OCI-M2 (cell line): ENCODE results near the gene TMC3.
"Not testable (repeated sequence)": the region's sequence is repeated elsewhere in the genome, so short reads cannot be mapped to it uniquely, and the experiment has no call there.

Experiments used
- DNase-seq: peaks from one replicate; lab custom pipeline; 2025; ENCODE audit not compliant: unreplicated experiment; lab: John Stamatoyannopoulos, UW

The TMC3 gene

DNA sequence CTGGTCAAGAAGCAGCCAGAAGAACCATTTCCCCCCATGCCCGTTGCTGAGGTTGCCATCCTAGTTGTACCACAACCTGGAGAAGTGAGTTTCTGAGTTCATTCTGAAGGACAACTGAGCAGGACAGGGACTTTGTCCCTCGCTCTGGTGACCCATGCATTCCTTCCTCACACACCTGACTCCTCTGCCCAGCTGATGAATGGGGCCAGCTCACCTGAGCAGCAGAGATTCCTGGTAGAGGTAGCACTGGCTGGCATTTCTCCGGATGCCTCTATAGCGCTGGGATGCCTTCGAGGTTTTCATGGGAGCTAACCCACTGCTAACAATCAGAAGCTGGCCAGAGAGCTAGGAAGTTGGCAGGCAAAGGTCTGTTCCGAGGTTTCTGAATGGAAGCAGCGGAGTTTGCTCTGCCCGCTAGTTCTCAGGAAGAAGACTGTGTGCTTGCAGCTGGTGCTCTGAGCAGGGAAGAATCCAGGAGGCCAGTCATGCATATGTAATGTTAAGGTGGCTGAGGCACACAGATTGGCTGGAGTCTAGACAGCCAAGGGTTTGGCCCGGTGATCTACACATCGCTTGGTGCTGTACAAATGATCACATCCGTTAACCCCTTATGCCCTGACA lies at the start of gene TMC3:
TSS of gene TMC3 (minus strand) at position 439 of the 621 bp plus-strand sequence. CDS start at position 303, 136 bp downstream.
- DNase-seq, result no peak

DNA sequence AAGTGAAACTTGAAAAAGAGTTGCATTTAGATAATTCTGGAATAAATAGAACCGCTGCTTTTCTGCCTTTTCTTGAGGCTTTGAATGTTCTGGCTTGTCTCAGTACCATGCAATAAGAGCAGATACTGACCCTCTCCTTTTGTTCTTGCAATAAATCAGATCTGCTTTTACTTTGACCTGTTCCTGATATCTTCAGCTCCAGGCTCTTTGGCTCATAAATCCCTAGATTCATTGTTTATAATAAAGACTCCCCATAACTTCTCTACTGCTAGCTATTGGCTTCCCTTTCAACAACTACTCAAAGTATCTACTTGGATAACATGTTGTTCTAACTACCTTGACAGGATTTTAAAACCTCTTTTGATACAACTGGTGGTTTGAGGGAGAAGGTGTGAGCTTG lies 47.4 kb upstream of the TMC3 start:
- DNase-seq, result no peak

DNA sequence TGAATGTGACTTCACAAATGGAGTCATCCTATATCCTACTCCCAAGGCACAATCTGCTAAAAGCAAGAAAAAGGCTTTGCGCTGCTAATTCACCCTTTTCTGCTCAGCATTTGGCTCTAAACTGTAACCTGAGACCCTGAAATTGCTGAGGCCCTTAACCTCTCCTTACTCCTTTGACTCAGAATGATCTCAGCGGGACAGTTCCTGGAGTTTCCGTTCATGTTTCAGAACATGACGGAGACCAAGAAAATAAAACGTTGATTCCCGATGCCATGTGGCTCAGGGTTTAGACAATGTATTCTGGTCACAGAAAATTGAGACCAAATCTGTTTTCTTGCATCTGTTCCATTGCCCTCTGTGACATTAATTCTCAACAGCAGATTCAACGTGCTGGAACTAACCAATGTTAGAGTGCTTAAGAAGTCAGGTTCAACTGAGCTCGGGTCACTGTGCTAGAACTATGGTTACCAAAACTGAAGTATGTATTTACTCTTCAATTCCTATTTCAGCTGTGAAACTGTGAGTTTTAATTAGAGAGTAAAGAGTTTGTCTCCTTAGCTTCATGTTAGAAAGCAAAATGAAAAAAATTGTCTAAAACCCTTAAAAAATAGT lies 45.4 kb upstream of the TMC3 start:
- DNase-seq, result no peak

DNA sequence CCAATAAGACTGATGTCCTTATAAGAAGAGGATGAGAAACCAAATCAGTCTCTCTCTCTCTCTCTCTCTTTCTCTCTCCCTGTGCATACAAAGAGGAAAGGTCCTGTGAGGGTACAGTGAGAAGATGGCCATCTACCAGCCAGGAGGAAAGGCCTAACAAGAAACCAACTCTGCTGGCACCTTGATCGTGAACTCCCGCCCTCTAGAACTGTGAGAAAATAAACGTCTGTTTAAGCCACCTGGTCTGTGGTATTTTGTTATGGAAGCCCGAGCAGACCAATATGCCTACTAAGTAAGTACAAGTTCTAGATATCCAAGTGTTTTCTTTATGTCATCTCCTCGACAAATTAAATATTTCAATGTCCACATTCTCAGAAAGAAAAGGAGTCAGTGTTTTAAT lies 44.9 kb upstream of the TMC3 start:
- no peak for DNase-seq

DNA sequence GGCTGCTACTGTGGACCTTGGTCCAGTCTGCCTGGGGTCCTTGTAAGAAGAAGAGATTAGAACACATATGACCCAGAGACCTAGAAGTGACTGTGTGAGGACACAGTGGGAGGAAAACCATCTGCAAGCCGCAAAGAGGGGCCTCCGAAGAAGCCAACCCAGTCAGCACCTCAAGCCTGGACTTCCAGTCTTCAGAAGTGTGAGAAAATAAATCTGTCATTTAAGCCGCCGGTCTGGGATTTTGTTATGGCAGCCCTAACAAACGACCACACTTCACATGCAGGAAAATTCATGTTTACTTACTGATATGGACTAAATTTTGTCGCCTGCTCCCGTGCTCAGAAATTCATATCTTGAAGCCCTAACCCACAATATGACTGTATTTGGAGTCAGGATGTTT lies 44.4 kb upstream of the TMC3 start:
- no peak for DNase-seq

DNA sequence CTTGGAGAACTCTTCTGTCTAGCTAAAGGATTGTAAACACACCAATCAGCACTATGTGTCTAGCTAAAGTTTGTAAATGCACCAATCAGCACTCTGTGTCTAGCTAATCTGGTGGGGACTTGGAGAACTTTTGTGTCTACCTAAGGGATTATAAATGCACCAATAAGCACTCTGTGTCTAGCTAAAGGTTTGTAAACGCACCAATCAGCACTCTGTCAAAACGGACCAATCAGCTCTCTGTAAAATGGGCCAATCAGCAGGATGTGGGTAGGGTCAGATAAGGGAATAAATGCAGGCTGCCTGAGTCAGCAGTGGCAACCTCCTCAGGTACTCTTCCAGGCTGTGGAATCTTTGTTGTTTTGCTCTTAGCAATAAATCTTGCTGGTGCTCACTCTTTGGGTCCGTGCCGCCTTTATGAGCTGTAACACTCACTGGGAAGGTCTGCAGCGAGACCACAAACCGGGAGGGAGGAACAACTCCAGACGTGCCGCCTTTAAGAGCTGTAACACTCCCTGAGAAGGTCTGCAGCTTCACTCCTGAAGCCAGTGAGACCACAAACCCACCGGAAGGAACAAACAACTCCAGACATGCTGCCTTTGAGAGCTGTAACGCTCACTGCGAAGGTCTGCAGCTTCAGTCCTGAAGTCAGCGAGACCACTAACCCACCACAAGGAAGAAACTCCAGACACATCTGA lies 40.4 kb upstream of the TMC3 start:
- DNase-seq, result not testable (repeated sequence)

DNA sequence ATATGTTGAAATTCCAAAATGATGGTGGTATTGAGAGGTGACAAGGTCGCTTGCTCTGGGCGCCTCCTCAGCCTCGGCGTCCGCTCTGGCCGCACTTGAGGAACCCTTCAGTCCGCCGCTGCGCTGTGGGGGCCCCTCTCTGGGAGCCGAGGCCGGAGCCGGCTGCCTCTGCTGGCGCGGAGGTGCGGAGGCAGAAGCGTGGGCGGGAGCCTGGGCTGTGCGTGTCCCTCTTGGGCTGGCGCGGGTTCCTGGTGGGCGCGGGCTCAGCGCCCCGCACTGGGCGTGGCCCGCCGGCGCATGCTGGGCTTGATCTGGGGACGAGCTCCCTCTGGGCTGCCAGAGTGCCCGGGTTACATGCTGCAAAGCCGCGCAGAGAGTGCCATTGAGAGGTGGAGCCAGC lies 39.8 kb upstream of the TMC3 start:
- DNase-seq, result no peak

DNA sequence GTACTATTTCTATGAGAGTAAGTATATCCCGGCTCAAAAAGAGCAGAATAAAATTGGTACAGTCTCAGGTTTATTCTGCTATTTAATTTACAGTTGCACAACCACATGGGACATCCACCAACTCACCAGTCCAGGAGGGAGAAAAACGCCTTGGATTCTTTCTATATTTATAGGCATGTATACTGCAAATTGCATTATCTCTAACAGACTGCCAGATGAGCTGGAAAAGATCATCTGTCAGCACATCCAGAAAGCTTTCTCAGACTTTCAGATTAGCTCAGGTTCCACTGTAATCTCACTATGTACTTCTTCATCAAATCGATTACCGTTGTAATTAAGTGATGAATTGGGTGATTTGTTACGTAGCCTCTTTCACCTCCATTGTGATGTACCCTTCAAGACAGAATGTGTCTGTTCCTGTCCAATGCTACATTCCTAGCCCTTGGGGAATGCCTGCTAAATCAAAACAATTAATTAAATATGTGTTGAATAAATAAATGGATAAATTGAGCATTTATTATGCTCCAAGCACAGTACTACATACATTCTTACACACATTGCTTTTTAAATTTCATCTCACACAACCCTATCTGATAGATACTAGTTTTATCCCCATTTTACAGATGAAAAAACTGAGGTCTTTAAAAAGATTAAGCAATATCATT lies 38.1 kb upstream of the TMC3 start:
- no peak for DNase-seq

DNA sequence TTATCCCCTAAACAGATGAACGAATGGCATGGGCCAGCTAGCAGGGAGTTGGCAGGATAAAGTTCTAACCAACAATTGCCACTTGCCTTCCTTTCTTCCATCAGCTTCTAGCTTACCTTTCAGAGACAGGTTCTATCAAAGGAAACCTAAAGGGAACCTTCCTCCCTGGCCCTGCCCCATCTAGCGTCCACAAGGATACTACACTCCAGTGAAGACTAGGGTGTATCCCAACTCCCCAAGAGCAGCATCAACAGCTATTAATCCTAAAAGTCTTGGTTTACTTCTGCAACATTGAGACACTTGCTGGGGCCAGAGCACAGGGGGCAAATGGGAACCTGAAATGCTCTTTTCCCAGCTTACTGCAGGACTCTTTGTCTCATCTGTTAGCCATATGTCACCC lies 37.0 kb upstream of the TMC3 start:
- no peak for DNase-seq

DNA sequence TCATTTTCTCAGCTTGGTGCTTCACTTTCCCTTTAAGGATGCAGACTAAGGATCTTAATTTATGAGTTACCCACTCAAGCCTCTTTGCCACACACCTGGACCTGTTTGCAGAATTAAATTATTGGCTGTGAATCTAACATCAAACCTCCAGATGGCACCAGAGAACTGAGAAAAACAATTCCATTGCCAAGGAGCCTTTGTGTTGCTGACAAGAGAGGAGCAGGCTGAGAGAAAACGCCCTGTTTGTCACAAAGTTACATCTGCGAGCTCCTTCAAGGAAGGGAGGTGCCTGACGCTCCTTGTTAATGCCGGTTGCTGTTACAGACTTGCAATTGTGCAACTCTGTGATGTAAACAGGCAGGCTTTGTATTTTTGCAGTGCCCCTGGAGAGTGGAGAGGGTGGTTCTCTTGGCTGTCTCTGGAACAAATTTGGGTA lies 36.3 kb upstream of the TMC3 start:
- no peak for DNase-seq

DNA sequence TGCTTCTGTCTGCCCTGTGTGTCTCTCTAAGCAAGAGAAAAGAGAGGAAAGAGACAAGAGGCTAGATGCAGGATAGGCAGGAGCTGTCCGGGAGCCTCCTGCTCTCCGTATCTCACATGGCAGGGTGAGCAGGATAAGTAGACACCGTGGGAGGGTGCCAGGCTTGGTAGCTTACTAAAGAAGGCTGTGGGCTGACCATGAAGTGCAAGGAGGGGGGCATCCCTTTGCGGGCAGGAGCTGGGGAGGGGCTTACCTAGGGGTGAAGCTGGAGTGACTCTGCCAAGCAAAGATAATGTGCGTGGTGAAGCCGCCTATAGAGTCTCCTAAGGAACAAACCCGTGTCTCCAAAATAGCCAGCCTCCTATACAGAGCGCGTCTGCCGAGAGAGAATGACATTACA lies 33.7 kb upstream of the TMC3 start:
- DNase-seq, result no peak

DNA sequence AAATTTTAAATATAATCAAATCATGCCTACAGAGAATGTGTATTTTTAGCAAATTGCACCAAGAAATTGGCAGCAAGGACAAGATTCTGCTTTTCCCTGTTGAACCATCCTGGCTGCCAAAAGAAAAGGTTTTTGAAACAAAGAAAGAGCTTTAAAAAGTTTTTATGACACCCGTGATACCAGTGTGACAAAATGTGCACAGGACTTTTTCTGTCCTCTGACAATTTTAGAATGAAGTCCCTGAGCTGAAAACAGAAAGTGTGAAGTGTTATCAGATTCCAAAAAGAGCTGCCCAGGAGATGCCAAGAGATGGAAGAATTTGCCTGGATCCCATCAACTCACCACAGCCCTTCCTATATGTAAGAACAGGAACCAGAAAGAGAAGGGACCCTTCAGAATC lies 33.2 kb upstream of the TMC3 start:
- no peak for DNase-seq

DNA sequence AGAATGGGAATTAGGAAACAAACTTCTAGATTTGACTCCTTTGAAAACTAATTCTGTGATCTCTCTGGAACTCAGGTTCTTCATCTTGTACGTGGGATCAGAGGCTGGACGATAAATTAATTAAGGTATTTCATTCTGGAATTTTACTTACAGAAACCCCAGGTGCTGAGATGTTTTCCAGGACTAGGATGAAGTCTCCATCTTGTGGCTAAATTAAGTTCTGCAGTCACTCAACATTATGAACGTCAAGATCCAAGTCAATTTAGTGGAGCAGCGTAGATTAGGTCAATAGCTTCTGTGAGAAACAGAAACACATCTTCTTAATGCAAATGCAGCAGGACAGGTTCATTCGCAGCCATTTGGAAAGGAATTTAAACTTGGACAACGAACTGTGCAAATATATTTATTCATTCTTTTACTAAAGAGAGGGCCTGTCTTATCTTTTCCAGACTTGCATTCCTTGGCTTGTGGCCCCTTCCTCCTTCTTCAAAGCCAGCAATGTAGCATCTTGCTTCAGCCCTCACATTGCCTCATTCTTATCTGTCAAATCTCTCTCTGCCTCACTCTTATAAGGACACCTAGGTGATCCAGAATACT lies 26.7 kb upstream of the TMC3 start:
- no peak for DNase-seq

DNA sequence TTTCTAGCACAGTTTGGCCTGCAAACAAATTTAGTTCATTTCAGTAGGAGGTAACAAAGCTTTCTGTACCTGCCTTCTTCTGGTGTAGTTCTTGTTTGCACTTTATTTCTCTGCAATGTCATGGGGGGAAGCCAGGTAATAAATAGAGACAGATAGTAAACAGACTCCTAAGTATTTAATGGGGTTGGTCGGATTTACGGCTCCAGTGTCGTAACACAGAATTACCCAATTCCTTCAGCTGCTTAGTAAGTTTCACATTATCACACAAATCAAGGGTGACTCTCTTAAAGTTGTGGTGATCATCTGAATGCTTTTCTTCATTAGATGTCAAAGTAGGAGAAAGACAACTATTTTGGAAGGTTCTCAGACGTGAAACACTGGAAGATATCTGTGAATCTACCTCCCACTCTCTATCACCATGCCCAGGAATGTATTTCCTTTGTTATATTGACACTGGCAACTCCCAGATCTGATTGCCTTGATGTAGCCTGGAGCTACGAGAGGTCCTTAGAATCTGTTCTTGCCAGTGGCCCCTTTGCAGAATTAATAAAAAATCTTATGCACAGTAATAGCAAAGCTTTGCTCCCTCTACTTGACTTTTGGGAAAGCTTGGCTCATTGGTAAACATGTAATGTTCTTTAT lies 25.0 kb upstream of the TMC3 start:
- DNase-seq, result no peak

DNA sequence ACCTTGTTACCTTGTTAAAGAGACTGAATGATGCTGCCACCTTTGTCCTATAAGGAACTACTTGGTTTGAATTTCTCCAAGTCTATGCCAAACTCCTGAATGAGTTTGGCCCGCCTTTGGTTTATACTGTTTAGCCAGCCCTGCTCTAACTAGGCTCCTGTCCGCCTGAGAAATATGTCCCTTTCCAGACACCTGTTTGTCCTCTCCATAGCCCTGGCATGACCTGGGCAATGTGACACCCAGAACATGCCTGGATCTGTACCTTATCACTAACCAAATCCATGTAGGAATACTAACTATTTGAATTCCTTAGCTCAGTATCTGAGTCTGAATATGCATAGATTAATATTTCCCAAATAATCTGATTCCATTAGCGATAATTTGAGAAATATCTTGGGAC lies 24.4 kb upstream of the TMC3 start:
- no peak for DNase-seq

DNA sequence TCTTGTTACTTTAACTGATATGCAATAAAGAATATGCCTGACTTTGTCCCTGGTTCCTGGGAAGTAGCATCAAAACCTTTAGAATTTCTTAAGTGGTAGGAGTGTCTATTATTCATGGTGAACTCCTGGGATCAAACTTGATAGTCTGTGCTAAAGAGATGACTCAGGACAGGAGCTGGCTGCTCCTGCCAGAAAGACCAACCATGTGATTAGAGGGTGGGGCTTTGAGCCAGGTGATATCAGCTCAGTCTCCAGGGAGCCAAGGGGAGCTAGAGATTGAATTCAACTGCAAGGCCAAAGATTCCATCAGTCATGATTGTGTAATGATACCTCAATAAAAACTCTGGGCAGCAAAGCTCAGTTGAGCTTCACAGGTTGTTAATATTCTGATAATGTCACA lies 20.6 kb upstream of the TMC3 start:
- DNase-seq, result no peak

DNA sequence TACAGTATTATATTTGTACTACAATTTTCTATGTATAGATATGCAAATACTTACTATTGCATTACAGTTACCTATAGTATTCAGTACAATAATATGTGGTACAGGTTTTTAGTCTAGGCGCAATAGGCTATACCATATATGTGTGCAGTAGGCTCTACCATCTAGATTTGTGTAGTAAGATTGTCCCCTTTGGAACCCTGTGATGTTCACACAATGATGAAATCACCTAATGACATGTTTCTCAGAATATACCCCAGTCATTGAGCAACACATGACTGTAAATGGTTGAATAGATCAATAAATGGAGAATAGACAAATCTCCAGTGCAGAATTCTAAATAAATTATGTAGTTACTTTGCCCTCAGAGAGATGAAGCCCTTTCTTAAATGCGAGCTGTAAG lies 17.6 kb upstream of the TMC3 start:
- DNase-seq, result no peak

DNA sequence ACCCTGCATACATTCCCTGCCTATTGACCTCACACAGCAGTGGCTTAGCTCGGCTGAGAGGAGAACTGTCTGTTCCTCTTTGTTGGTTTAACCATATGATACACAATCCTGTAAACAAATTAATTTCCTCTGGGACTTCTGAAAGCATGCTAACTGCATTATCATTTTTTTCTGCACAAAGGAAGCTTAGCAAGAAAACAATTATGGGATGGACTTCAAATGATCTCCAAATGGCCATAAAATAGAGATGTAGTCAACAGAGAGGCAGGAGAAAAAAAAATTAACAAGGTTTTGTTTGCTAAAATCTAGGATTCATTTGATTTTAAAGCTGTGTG lies 14.4 kb upstream of the TMC3 start:
- no peak for DNase-seq

DNA sequence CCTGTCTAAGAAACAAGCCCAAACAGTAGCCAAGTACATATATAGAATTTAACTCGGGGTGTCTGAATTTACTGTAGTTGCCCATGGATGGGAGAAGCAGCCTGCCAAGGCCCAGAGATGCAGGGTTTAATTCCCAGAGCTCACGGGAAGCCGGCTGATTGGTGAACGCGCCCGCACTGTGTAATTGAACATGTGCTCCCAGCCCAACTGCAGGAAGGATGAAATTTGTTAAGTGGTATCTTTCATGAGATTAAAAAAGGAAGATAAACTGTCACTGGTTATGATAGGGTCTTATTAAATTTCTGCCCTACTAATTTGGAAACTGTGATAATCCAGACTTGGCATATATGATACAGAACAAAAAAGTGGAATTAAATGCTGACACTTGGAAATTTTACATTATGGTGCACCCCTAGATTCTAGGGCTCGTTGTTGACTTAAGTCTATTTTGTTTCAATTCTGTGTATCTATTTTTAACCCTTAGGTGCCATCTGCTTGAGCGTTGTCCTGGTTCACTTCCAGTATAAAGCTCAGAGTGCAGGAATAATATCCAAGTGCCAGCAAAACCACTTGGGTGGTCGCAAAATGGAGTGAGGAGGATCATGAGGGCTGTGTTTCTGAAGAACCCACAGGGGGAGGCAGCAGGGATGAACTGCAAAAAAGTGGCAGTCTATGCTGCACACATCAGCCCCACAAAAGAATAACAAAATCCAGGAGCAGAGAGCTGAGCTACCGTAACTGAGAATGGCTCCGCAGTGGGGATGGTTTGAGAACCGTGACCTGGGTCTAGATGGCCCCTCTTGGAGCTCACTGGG lies 13.8 kb upstream of the TMC3 start:
- no peak for DNase-seq

DNA sequence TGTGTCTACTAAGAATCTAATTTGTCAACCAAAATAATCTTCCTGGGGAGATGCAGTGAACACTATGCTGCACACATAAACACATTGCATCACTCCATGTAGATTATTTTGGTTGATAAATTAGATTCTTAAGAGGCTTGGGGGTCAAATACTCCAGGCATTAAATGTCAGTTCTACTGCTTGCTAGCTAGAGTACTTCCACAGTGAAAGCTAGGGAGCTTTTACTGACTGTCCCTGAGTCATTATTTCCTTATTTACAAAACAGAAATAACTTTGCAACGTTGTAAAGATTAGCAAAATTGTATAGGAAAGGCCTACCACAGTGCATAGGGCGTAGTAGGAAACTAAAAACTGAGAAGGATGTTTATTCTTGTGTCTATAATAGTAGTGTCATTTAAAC lies 12.9 kb upstream of the TMC3 start:
- DNase-seq, result no peak

DNA sequence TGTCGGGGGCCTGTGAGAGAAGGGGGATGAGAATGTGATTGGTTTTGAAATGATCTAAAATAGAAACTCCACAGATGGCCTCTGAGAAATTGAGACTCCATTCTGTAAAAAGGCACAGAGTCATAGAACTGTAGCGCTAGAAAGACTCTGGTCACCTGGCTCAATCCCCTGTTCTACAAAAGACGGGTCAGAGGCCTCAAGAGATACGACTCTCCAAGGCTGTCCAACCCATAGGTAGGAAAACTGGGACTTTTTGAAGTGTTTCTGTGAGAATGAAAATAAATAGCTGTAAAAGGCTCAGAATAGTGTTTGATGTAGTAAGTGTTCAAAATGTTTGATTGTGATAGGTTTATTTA lies 11.7 kb upstream of the TMC3 start:
- DNase-seq, result no peak
